GM15510 (cell line): ENCODE results near the gene ATP9B.

Experiments
- POLR2A ChIP-seq: IDR thresholded peaks from 3 replicates; pipeline ENCODE4 v1.6.1; 2011; ENCODE audit warnings: borderline replicate concordance; ENCODE audit not compliant: insufficient read length; ENCODE audit errors: extremely low read depth

The ATP9B gene

GRCh38 chr18:79065802-79066201 lies 3.4 kb upstream of the ATP9B start:
- no peak for TF ChIP-seq POLR2A

- TF ChIP-seq POLR2A: no peak
These were observed 1.6 kb upstream of the ATP9B start for GRCh38 chr18:79067611-79068010.

- TF ChIP-seq POLR2A: no peak
These were observed 755 bp upstream of the ATP9B start for GRCh38 chr18:79068341-79068936.

GRCh38 chr18:79069717-79070151 lies 540 bp downstream of the ATP9B start:
- TF ChIP-seq POLR2A: no peak

GRCh38 chr18:79070486-79070885 lies 1.3 kb downstream of the ATP9B start:
- TF ChIP-seq POLR2A: no peak

- no peak for TF ChIP-seq POLR2A
These were observed 1.8 kb downstream of the ATP9B start for GRCh38 chr18:79071037-79071436.

- TF ChIP-seq POLR2A: no peak
These were observed 2.5 kb downstream of the ATP9B start for GRCh38 chr18:79071503-79072210.

GRCh38 chr18:79077181-79077580 lies 8.0 kb downstream of the ATP9B start:
- no peak for TF ChIP-seq POLR2A

GRCh38 chr18:79092874-79093273 lies 23.7 kb downstream of the ATP9B start:
- TF ChIP-seq POLR2A: no peak

GRCh38 chr18:79093986-79094385 lies 24.8 kb downstream of the ATP9B start:
- no peak for TF ChIP-seq POLR2A

- TF ChIP-seq POLR2A: no peak
These were observed 26.0 kb downstream of the ATP9B start for GRCh38 chr18:79095216-79095615.

- no peak for TF ChIP-seq POLR2A
These were observed 31.8 kb downstream of the ATP9B start for GRCh38 chr18:79100944-79101343.

GRCh38 chr18:79102886-79103285 lies 33.7 kb downstream of the ATP9B start:
- no peak for TF ChIP-seq POLR2A

- TF ChIP-seq POLR2A: no peak
These were observed 34.9 kb downstream of the ATP9B start for GRCh38 chr18:79104137-79104536.

- no peak for TF ChIP-seq POLR2A
These were observed 36.3 kb downstream of the ATP9B start for GRCh38 chr18:79105455-79105854.

- TF ChIP-seq POLR2A: no peak
These were observed 36.9 kb downstream of the ATP9B start for GRCh38 chr18:79106084-79106483.

GRCh38 chr18:79107886-79108285 lies 38.7 kb downstream of the ATP9B start:
- no peak for TF ChIP-seq POLR2A

- TF ChIP-seq POLR2A: no peak
These were observed 39.5 kb downstream of the ATP9B start for GRCh38 chr18:79108549-79109215.
